Dendritic cell treated with granulocyte-macrophage colony-stimulating factor and Interleukin-4, amounts not matched to agents 40 ng/mL and 50 ng/mL, for 4 days (primary cell): ENCODE results near the gene EGR1.
A peak's percentile ranks its signal among the peaks of the same experiment; 100 is the strongest.

Source experiments
- H3K27ac Mint-ChIP-seq: one replicate; pipeline ENCODE4 v1.8.0; 2022; ENCODE audit warnings: mild to moderate bottlenecking, mixed read lengths
- H3K27me3 Mint-ChIP-seq: one replicate; pipeline ENCODE4 v1.8.0; 2022; ENCODE audit warnings: mild to moderate bottlenecking, mixed read lengths
- H3K36me3 Mint-ChIP-seq: one replicate; pipeline ENCODE4 v1.8.0; 2022; ENCODE audit warnings: low read depth, mixed read lengths
- H3K4me1 Mint-ChIP-seq: one replicate; pipeline ENCODE4 v1.8.0; 2022; ENCODE audit warnings: low read depth, mixed read lengths
- H3K4me3 Mint-ChIP-seq: one replicate; pipeline ENCODE4 v1.8.0; 2022; ENCODE audit warnings: mild to moderate bottlenecking, moderate library complexity, mixed read lengths
- H3K9me3 Mint-ChIP-seq: one replicate; pipeline ENCODE4 v1.8.0; 2022; ENCODE audit warnings: mixed read lengths
- intact Hi-C: fragments of 100-400 bp; cut with micrococcal nuclease; formaldehyde crosslinking; loops from one replicate; pipeline ENCODE4 v1.15.0; 2022

Gene EGR1

GRCh38 chr5:138445547-138446271 lies 19.6 kb upstream of the EGR1 start:
- H3K27ac Mint-ChIP-seq, result no peak overlapping the region
- no peaks in the 10 kb centered on the region for H3K36me3 Mint-ChIP-seq
- H3K9me3 Mint-ChIP-seq, result no peaks in the 10 kb centered on the region

GRCh38 chr5:138448070-138448469 lies 17.2 kb upstream of the EGR1 start:
- no peak overlapping the region for H3K27ac Mint-ChIP-seq
- H3K4me1 Mint-ChIP-seq, result peaks cover 8% of the 10 kb centered on the region
- H3K36me3 Mint-ChIP-seq, result no peaks in the 10 kb centered on the region
- intact Hi-C loops, result no loop called here
- H3K27me3 Mint-ChIP-seq, result peaks cover 20% of the 10 kb centered on the region
- no peak overlapping the region for H3K4me3 Mint-ChIP-seq
- no peaks in the 10 kb centered on the region for H3K9me3 Mint-ChIP-seq

More at GRCh38 chr5:138445547-138446271, 19.6 kb upstream of the EGR1 start:
- Mint-ChIP-seq H3K4me3 (no peak overlapping the region), H3K27me3 (peaks cover 17% of the 10 kb centered on the region), H3K4me1 (peaks cover 8% of the 10 kb centered on the region)
- intact Hi-C loops, result no loop called here

DNA sequence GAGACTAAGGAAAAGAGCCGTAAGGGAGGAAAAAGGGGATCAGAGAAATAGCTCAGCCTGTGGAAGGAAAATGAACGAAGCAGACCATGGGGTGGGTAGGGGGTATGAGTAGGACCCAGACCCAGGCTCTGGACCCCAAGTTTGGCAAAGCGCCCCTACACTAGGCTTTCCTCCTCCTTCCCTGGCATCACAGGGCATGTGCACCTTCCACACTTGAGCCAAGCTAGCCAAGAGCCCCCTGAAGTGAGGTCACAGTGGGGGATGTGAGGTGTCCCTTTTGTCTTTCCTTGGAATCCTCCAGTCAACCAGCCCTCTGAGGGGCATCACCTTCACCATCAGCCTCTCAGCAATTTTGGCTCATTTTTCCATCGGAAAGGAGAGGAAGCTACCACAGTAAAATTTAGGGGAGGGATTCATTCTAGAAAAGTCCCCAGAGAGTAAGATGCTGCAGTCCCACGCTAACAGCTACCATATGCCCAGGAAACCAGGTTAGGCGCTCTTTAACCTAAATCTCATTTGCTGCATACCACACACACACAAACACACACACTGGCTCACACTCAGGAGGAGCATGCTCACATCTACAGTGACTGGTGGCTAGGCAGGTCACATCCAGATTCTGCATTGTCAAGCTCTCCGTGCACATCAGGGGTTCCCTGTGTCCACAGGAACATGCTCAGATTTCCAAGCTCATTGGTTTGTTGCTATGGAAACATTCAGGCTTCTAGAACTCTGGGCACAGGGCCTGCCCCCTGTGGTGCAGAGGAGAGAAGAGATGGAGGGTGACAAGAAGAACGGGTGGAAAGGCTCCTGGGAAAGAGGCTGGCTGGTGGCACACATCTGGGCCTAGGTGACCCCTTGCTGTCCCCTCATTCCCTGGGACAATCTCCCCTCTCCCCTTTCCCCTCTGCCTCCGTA lies 16.5 kb upstream of the EGR1 start:
- H3K27me3 Mint-ChIP-seq, result peaks cover 20% of the 10 kb centered on the region
- H3K4me1 Mint-ChIP-seq, result peaks cover 8% of the 10 kb centered on the region
- intact Hi-C loops, result no loop called here
- H3K4me3 Mint-ChIP-seq, result no peak overlapping the region
- no peaks in the 10 kb centered on the region for H3K9me3 Mint-ChIP-seq
- no peaks in the 10 kb centered on the region for H3K36me3 Mint-ChIP-seq
- no peak overlapping the region for H3K27ac Mint-ChIP-seq

DNA sequence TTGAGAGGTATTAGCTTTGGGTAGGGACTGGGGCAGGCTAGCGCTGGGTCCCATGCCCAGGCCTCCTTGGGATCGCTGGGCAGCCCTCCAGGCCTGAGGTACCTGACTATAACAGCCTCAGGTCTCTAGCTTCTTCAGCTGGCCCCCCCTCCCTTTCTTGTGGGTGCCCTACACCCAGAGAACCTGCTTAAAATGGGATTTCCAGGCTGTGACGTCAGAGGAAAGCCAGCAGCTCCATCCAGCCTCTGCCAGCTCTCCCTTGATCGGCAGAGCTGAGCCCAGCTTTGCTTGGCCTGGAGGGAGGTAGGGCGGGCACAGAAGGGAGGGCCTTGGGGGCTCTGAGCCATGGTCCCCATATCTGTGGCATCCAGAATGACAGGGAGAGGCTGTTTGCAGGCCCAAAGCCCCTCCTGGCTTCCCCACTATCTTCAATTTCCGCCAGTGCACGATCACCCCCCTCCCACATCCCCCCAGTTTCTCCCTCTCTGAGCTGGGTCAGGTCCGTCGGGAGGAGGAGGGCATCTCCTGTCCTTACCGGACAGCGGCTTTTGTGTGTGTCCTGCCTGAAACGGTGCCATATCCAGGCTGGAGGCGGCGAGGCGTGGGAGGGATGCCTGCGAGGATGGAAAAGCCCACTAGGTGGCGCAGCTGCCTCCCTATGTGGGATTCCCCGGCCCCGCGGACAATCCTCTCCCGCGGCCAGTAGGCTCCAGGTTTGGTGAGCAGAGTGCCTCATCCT lies 15.6 kb upstream of the EGR1 start:
- H3K36me3 Mint-ChIP-seq, result no peaks in the 10 kb centered on the region
- no peaks in the 10 kb centered on the region for H3K9me3 Mint-ChIP-seq
- no peak overlapping the region for H3K27ac Mint-ChIP-seq
- peak overlapping the region; percentile 21 for H3K4me3 Mint-ChIP-seq
- intact Hi-C loops, result loop anchor here (1.0 kb wide), 1 partner anchor 54 kb away; no protein-coding TSS in a partner anchor
- peaks cover 20% of the 10 kb centered on the region for H3K27me3 Mint-ChIP-seq
- peaks cover 8% of the 10 kb centered on the region for H3K4me1 Mint-ChIP-seq

GRCh38 chr5:138450971-138451370 lies 14.3 kb upstream of the EGR1 start:
- no peaks in the 10 kb centered on the region for H3K36me3 Mint-ChIP-seq
- H3K9me3 Mint-ChIP-seq, result no peaks in the 10 kb centered on the region
- H3K27ac Mint-ChIP-seq, result no peak overlapping the region
- intact Hi-C loops, result loop anchor here (1.0 kb wide), 1 partner anchor 52 kb away; no protein-coding TSS in a partner anchor
- peaks cover 8% of the 10 kb centered on the region for H3K4me1 Mint-ChIP-seq
- H3K27me3 Mint-ChIP-seq, result peaks cover 20% of the 10 kb centered on the region
- no peak overlapping the region for H3K4me3 Mint-ChIP-seq

DNA sequence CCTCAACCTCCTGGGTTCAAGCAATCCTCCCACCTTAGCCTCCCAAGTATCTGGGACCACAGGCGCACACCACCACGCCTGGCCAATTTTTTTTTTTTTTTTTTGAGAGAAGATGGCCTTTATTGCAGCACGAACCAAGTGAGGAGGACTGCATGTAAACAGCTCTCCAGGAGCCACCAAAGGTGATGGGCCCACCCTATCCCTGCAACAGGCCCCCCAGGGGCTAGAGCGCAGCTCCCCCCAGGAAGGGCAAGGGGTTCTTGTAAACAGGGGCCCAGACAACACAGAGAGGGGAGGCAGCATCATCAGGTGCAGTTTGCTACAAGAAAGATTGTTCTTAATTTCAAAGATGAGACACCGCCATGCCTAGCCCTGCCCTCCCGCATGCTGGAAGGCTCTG lies 12.6 kb upstream of the EGR1 start:
- Mint-ChIP-seq H3K27ac (no peak overlapping the region), H3K4me1 (peaks cover 10% of the 10 kb centered on the region), H3K9me3 (no peaks in the 10 kb centered on the region), H3K4me3 (no peak overlapping the region), H3K27me3 (peaks cover 23% of the 10 kb centered on the region), H3K36me3 (no peaks in the 10 kb centered on the region)
- intact Hi-C loops, result no loop called here

DNA sequence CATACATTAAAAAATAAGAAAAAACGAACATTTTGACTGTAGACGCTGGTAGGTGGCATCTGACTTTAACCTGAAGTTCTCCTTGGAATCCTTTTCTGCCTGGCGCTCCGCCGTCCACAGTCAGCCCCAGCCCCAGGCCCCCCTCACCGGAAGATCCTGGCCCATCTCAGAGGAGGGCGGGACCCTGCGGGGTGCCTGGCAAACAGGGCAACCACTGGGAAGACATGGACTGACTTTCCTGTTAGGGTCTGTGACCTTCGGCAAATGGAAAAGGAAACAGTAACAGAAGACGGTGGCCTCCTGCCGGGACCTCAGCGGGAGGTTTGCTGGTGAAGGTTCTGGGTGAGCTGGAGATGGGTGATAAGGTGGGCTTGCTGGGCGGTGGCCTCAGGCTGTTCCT lies 11.7 kb upstream of the EGR1 start:
- H3K27me3 Mint-ChIP-seq, result peaks cover 22% of the 10 kb centered on the region
- H3K4me3 Mint-ChIP-seq, result no peak overlapping the region
- no peaks in the 10 kb centered on the region for H3K36me3 Mint-ChIP-seq
- no peaks in the 10 kb centered on the region for H3K9me3 Mint-ChIP-seq
- H3K27ac Mint-ChIP-seq, result no peak overlapping the region
- H3K4me1 Mint-ChIP-seq, result peaks cover 18% of the 10 kb centered on the region
- intact Hi-C loops, result no loop called here

- Mint-ChIP-seq H3K27me3 (peaks cover 22% of the 10 kb centered on the region), H3K36me3 (no peaks in the 10 kb centered on the region), H3K4me3 (no peak overlapping the region), H3K9me3 (no peaks in the 10 kb centered on the region), H3K4me1 (peaks cover 24% of the 10 kb centered on the region), H3K27ac (no peak overlapping the region)
- intact Hi-C loops, result no loop called here
These were observed 11.2 kb upstream of the EGR1 start for GRCh38 chr5:138454121-138454520.

GRCh38 chr5:138455232-138455930 lies 9.9 kb upstream of the EGR1 start:
- no peak overlapping the region for H3K27ac Mint-ChIP-seq
- H3K9me3 Mint-ChIP-seq, result no peaks in the 10 kb centered on the region
- no peak overlapping the region for H3K4me3 Mint-ChIP-seq
- H3K36me3 Mint-ChIP-seq, result no peaks in the 10 kb centered on the region
- peaks cover 24% of the 10 kb centered on the region for H3K4me1 Mint-ChIP-seq
- peaks cover 18% of the 10 kb centered on the region for H3K27me3 Mint-ChIP-seq
- intact Hi-C loops, result no loop called here

DNA sequence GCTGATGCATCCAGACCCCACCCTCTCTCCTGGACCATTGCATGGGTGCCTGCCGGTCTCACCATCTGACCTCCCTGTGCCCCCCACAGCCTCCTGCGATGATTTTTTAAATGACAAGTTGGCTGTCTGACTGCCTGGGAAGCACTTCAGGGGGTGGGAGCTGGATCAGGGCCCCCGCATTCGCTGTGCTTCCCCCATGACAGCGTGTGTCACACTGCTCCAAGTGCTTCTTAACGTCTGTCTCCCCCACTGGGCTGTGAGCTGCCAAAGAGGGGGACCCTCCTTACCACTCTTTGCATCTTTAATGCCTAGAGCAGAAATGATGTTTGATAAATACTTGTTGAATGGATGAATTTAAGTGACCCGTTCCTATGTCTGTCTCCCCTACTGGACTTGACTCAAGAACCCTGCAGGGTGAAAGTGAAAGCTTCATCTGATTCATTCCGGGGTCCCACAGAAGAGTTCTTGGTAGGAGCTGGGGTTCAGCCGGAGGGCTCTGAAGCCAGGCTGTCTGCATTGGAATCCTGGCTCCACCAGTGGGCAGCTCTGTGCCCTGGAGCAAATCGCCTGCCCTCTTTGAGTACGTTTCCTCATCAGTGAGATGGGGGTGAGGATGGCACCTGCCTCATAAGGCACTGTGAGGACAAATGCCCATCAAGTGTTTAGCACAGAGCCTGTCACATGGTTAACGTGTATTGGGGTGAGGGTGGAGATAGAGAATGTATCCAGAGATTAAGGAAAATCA lies 7.6 kb upstream of the EGR1 start:
- H3K4me3 Mint-ChIP-seq, result no peak overlapping the region
- intact Hi-C loops, result no loop called here

GRCh38 chr5:138458384-138458783 lies 6.9 kb upstream of the EGR1 start:
- H3K27ac Mint-ChIP-seq, result peak overlapping the region; percentile 86
- H3K9me3 Mint-ChIP-seq, result no peaks in the 10 kb centered on the region
- H3K4me3 Mint-ChIP-seq, result no peak overlapping the region
- intact Hi-C loops, result no loop called here
- no peaks in the 10 kb centered on the region for H3K36me3 Mint-ChIP-seq
- H3K27me3 Mint-ChIP-seq, result peaks cover 12% of the 10 kb centered on the region
- peaks cover 37% of the 10 kb centered on the region for H3K4me1 Mint-ChIP-seq

More for the DNA sequence above, 7.6 kb upstream of the EGR1 start:
- Mint-ChIP-seq H3K27ac (no peak overlapping the region), H3K9me3 (no peaks in the 10 kb centered on the region), H3K27me3 (peaks cover 12% of the 10 kb centered on the region), H3K4me1 (peaks cover 37% of the 10 kb centered on the region), H3K36me3 (no peaks in the 10 kb centered on the region)

- Mint-ChIP-seq H3K4me1 (peaks cover 42% of the 10 kb centered on the region), H3K27ac (peak overlapping the region; percentile 86), H3K9me3 (no peaks in the 10 kb centered on the region), H3K27me3 (peaks cover 12% of the 10 kb centered on the region), H3K36me3 (no peaks in the 10 kb centered on the region), H3K4me3 (no peak overlapping the region)
- intact Hi-C loops, result no loop called here
These were observed 6.4 kb upstream of the EGR1 start for GRCh38 chr5:138458856-138459255.
